NCI-H1436 treated with DMSO at 0.1 percent for 48 hours (cell line): ENCODE data around the gene ENTHD1.

Source experiments
- DNase-seq: peaks from one replicate; lab custom pipeline; 2025; lab: John Stamatoyannopoulos, UW

Gene ENTHD1

GRCh38 chr22:39893526-39893925 is at the start of gene ENTHD1:
Gene ENTHD1, minus strand, starts transcription at chr22:39893760. Its CDS starts 6,012 bp downstream, at chr22:39887748.
- DNase-seq, result no peak

- DNase-seq, result no peak
Observed at GRCh38 chr22:39943337-39943736, 49.8 kb upstream of the ENTHD1 start.

- no peak for DNase-seq
Observed at GRCh38 chr22:39942439-39943230, 49.1 kb upstream of the ENTHD1 start.

GRCh38 chr22:39941601-39942000 is 48.0 kb upstream of the ENTHD1 start:
- no peak for DNase-seq

GRCh38 chr22:39940757-39941305 is 47.3 kb upstream of the ENTHD1 start:
- DNase-seq, result no peak

- no peak for DNase-seq
Observed at GRCh38 chr22:39939830-39940229, 46.3 kb upstream of the ENTHD1 start.

GRCh38 chr22:39938509-39939111 is 45.0 kb upstream of the ENTHD1 start:
- DNase-seq, result no peak

GRCh38 chr22:39937906-39938305 is 44.3 kb upstream of the ENTHD1 start:
- DNase-seq, result no peak

- DNase-seq, result no peak
Observed at GRCh38 chr22:39936523-39937145, 43.1 kb upstream of the ENTHD1 start.

- no peak for DNase-seq
Observed at GRCh38 chr22:39935612-39936011, 42.1 kb upstream of the ENTHD1 start.

GRCh38 chr22:39935116-39935515 is 41.6 kb upstream of the ENTHD1 start:
- DNase-seq, result no peak

- no peak for DNase-seq
Observed at GRCh38 chr22:39933741-39934140, 40.2 kb upstream of the ENTHD1 start.

GRCh38 chr22:39932918-39933649 is 39.5 kb upstream of the ENTHD1 start:
- no peak for DNase-seq

GRCh38 chr22:39932166-39932565 is 38.6 kb upstream of the ENTHD1 start:
- no peak for DNase-seq

- DNase-seq, result no peak
Observed at GRCh38 chr22:39931251-39931650, 37.7 kb upstream of the ENTHD1 start.

- no peak for DNase-seq
Observed at GRCh38 chr22:39928536-39929520, 35.3 kb upstream of the ENTHD1 start.

- DNase-seq, result no peak
Observed at GRCh38 chr22:39927544-39927943, 34.0 kb upstream of the ENTHD1 start.

- no peak for DNase-seq
Observed at GRCh38 chr22:39926753-39927152, 33.2 kb upstream of the ENTHD1 start.

- no peak for DNase-seq
Observed at GRCh38 chr22:39925909-39926679, 32.5 kb upstream of the ENTHD1 start.

- DNase-seq, result no peak
Observed at GRCh38 chr22:39925273-39925672, 31.7 kb upstream of the ENTHD1 start.
